CD8-positive, alpha-beta memory T cell (primary cell): ENCODE data around the gene CRY1. TPM values are rescaled to one million over a fixed set of nuclear protein-coding genes. Genes with fewer than 3 reads are reported as not detected.
"Not testable (repeated sequence)": the region's sequence is repeated elsewhere in the genome, so short reads cannot be mapped to it uniquely, and the experiment has no call there.

Experiments
- CTCF ChIA-PET: fragments of 350-600 bp; sonication (Branson Sonifier 250); formaldehyde crosslinking; loops from one replicate; lab custom pipeline; 2021; ENCODE audit warnings: antibody characterized with exemption; lab: Charles Lee
- POLR2A ChIA-PET: fragments of 350-600 bp; sonication (Branson Sonifier 250); formaldehyde crosslinking; loops from one replicate; lab custom pipeline; 2021; ENCODE audit warnings: antibody characterized with exemption; lab: Charles Lee
- DNase-seq, 5 donors: peaks; one replicate each; pipeline versions ENCODE4 v3.0.0 to v3.0.0-alpha.2; 2020 to 2022; ENCODE audit warnings: mixed read lengths in 1 of 5
- H3K27ac ChIP-seq: one replicate; pipeline ENCODE4 v1.7.0; 2013; ENCODE audit warnings: low read depth, mild to moderate bottlenecking, low read length, moderate library complexity
- H3K27me3 ChIP-seq: 2 replicates; pipeline ENCODE4 v1.7.0; 2013; ENCODE audit warnings: low read length, mild to moderate bottlenecking; ENCODE audit not compliant: insufficient read depth, poor library complexity, severe bottlenecking
- H3K36me3 ChIP-seq: 2 replicates; pipeline ENCODE4 v1.7.0; 2013; ENCODE audit warnings: mild to moderate bottlenecking, low read length, moderate library complexity; ENCODE audit not compliant: insufficient read depth
- H3K4me1 ChIP-seq: 2 replicates; pipeline ENCODE4 v1.7.0; 2013; ENCODE audit warnings: mild to moderate bottlenecking, low read length, moderate library complexity; ENCODE audit not compliant: insufficient read depth
- H3K4me3 ChIP-seq: 2 replicates; pipeline ENCODE4 v1.7.0; 2013; ENCODE audit warnings: mild to moderate bottlenecking, low read length
- H3K9me3 ChIP-seq: 2 replicates; pipeline ENCODE4 v1.7.0; 2013; ENCODE audit warnings: mild to moderate bottlenecking, low read length
- H3K27ac Mint-ChIP-seq, 8 donors: one replicate each; pipeline ENCODE4 v1.8.0; 2020 to 2021; ENCODE audit warnings: mixed read lengths in 8 of 8, mild to moderate bottlenecking in 6 of 8, inconsistent platforms in 3 of 8, moderate library complexity in 3 of 8
- H3K27me3 Mint-ChIP-seq, 2 donors: one replicate each; pipeline ENCODE4 v1.8.0; 2020 to 2021; ENCODE audit warnings: mixed read lengths in 2 of 2, mild to moderate bottlenecking in 1 of 2, moderate library complexity in 1 of 2
- H3K36me3 Mint-ChIP-seq, 3 donors: one replicate each; pipeline ENCODE4 v1.8.0; 2020 to 2021; ENCODE audit warnings: mixed read lengths in 3 of 3, inconsistent platforms in 1 of 3, mild to moderate bottlenecking in 1 of 3
- H3K4me1 Mint-ChIP-seq, 3 donors: one replicate each; pipeline ENCODE4 v1.8.0; 2020 to 2021; ENCODE audit warnings: mixed read lengths in 3 of 3, inconsistent platforms in 1 of 3, mild to moderate bottlenecking in 1 of 3
- H3K4me3 Mint-ChIP-seq, 7 donors: one replicate each; pipeline ENCODE4 v1.8.0; 2020 to 2021; ENCODE audit warnings: mixed read lengths in 7 of 7, mild to moderate bottlenecking in 6 of 7, moderate library complexity in 4 of 7, inconsistent platforms in 2 of 7
- H3K9me3 Mint-ChIP-seq, 5 donors: one replicate each; pipeline ENCODE4 v1.8.0; 2020 to 2022; ENCODE audit warnings: mixed read lengths in 5 of 5, mild to moderate bottlenecking in 3 of 5, moderate library complexity in 2 of 5, inconsistent platforms in 1 of 5
- polyA plus RNA-seq: library from polyadenylated mRNA; unstranded; fragments of 300-500 nt; fragmentation: Illumina TruSeq; gene quantifications from one replicate; pipeline ENCODE4 v1.2.3, GENCODE V29; 2021
- total RNA-seq, 2 experiments: library from RNA; stranded (reverse); gene quantifications; one replicate each; pipeline ENCODE4 v1.2.3, GENCODE V29; 2021

The CRY1 gene
- total and polyA plus RNA-seq, 3 experiments from 2014 or later, result 29.0 to 38.8 (median 36.6) TPM

DNA sequence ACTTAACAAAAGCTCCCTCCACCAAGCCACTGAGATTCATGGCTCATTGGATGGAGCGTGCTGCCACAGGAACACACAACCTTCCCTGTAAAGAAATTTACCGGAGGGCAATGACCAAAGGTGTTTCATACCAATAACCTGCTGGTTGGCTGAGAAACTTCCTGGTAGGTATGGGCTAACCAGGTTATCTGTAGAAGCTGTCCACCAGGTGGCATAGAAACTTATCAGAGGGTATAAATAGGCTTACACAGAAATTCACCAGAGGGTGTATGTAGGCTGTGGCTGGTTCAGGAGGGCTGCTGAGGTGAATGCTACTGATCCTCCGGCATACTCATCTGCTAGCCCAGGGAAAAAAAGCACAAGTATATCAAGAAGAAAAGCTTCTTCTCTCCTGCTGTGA is 79.3 kb downstream of the CRY1 start:
- Mint-ChIP-seq H3K36me3 (peaks cover 6 to 30% (median 15%) of the 10 kb centered on the region in 3 donors), H3K9me3 (no peaks in the 10 kb centered on the region), H3K27ac (peak overlapping the region in 1 of 8 donors; percentile 73), H3K4me1 (peaks cover 0 to 4% (median 2%) of the 10 kb centered on the region in 3 donors), H3K4me3 (no peak overlapping the region), H3K27me3 (no peaks in the 10 kb centered on the region)
- H3K4me3 ChIP-seq, result no peak overlapping the region
- ChIA-PET CTCF (interaction anchor here (0.8 to 2.0 kb wide), 11 partner anchors 9 to 91 kb away, joined by 3 to 19 read pairs (median 4); partner anchors contain the start of genes CRY1 and TMEM263), POLR2A (interaction anchor here (0.7 to 1.3 kb wide), 2 partner anchors 13 to 79 kb away, joined by 3 read pairs; partner anchors contain the start of gene CRY1)
- no peak overlapping the region for H3K27ac ChIP-seq
- DNase-seq, result peak in 4 of 5 donors; percentile 3 to 51 (median 22)
- no peaks in the 10 kb centered on the region for H3K4me1 ChIP-seq
- no peaks in the 10 kb centered on the region for H3K9me3 ChIP-seq
- no peaks in the 10 kb centered on the region for H3K27me3 ChIP-seq
- no peaks in the 10 kb centered on the region for H3K36me3 ChIP-seq

DNA sequence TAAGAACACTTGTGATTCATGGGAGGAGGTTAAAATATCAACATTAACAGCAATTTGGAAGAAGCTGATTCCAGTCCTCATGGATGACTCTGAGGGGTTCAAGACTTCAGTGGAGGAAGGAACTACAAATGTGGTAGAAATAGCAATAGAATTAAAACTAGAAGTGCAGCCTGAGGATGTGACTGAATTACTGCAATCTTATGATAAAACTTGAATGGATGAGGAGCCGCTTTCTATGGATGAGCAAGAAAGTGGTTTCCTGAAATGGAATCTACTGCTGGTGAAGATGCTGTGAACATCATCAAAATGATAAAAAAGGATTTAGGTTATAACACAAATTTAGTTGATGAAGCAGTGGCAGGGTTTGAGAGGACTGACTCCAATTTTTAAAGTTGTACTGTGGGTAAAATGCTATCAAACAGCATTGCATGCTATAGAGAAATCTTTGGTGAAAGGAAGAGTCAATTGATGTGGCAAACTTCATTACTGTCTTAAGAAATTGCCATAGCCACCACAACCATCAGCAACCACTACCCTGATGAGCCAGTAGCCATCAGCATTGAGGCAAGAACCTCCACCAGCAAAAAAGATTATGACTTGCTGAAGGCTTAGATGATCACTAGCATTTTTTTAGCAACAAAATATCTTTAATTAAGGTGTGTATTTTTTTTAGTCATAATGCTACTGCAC is 80.5 kb downstream of the CRY1 start:
- no peaks in the 10 kb centered on the region for H3K27me3 ChIP-seq
- no peak overlapping the region for H3K4me3 ChIP-seq
- no peaks in the 10 kb centered on the region for H3K9me3 ChIP-seq
- no peaks in the 10 kb centered on the region for H3K36me3 ChIP-seq
- H3K27ac Mint-ChIP-seq, result no peak overlapping the region
- no peak for DNase-seq
- H3K27me3 Mint-ChIP-seq, result no peaks in the 10 kb centered on the region
- peaks cover 0 to 4% (median 2%) of the 10 kb centered on the region in 3 donors for H3K4me1 Mint-ChIP-seq
- no peaks in the 10 kb centered on the region for H3K4me1 ChIP-seq
- POLR2A ChIA-PET, result no interaction called here
- CTCF ChIA-PET, result interaction anchor here (0.8 to 2.0 kb wide), 2 partner anchors 12 to 92 kb away, joined by 5 to 19 read pairs; no protein-coding TSS in a partner anchor
- no peaks in the 10 kb centered on the region for H3K9me3 Mint-ChIP-seq
- H3K36me3 Mint-ChIP-seq, result peaks cover 6 to 28% (median 14%) of the 10 kb centered on the region in 3 donors
- H3K4me3 Mint-ChIP-seq, result no peak overlapping the region
- no peak overlapping the region for H3K27ac ChIP-seq

DNA sequence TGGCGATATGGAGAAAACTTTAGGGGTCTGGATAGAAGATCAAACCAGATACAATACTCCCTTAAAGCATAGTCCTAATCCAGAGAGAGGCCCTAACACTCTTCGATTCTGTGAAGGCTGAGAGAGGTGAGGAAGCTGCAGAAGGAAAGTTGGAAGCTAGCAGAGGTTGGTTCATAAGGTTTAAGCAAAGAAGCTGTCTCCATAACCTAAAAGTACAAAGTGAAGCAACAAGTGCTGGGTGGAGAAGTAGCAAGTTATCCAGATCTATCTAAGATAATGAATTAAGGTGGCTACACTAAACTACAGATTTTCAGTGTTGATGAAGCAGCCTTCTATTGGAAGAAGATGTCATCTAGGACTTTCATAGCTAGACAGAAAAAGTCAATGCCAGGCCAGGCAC is 81.8 kb downstream of the CRY1 start:
- H3K9me3 Mint-ChIP-seq, result no peaks in the 10 kb centered on the region
- DNase-seq, result no peak
- Histone ChIP-seq H3K27ac (no peak overlapping the region), H3K4me1 (no peaks in the 10 kb centered on the region), H3K4me3 (no peak overlapping the region), H3K27me3 (no peaks in the 10 kb centered on the region), H3K36me3 (no peaks in the 10 kb centered on the region), H3K9me3 (no peaks in the 10 kb centered on the region)
- CTCF ChIA-PET, result interaction anchor here (0.9 kb wide), 1 partner anchor 41 kb away, joined by 3 read pairs; no protein-coding TSS in a partner anchor
- H3K27ac Mint-ChIP-seq, result no peak overlapping the region
- peaks cover 0 to 4% (median 2%) of the 10 kb centered on the region in 3 donors for H3K4me1 Mint-ChIP-seq
- POLR2A ChIA-PET, result no interaction called here
- no peak overlapping the region for H3K4me3 Mint-ChIP-seq
- no peaks in the 10 kb centered on the region for H3K27me3 Mint-ChIP-seq
- peaks cover 2 to 19% (median 8%) of the 10 kb centered on the region in 3 donors for H3K36me3 Mint-ChIP-seq

DNA sequence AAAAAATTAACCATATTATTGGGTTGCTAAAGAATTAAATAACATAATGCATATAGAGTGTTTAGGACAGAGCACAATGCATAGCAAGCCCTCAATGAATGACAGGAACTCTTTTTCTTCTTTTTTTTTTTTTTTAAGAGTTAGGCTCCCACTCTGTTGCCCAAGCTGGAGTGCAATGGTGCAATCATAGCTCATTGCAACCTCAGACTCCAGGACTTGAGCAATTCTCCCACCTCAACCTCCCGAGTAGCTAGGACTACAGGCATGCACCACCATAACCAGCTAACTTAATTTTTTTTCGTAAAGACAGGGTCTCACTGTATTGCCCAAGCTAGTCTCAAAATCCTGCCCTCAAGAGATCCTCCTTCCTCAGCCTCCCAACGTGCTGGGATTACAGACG is 85.9 kb downstream of the CRY1 start:
- Histone ChIP-seq H3K4me3 (no peak overlapping the region), H3K27me3 (no peaks in the 10 kb centered on the region), H3K9me3 (no peaks in the 10 kb centered on the region), H3K27ac (no peak overlapping the region), H3K36me3 (no peaks in the 10 kb centered on the region), H3K4me1 (no peaks in the 10 kb centered on the region)
- no peak for DNase-seq
- H3K4me1 Mint-ChIP-seq, result no peaks in the 10 kb centered on the region
- ChIA-PET POLR2A (no interaction called here), CTCF (interaction anchor here (1.1 to 1.2 kb wide), 2 partner anchors 13 to 19 kb away, joined by 3 read pairs; no protein-coding TSS in a partner anchor)
- H3K27ac Mint-ChIP-seq, result no peak overlapping the region
- H3K27me3 Mint-ChIP-seq, result no peaks in the 10 kb centered on the region
- no peak overlapping the region for H3K4me3 Mint-ChIP-seq
- peaks cover 0 to 19% (median 11%) of the 10 kb centered on the region in 3 donors for H3K36me3 Mint-ChIP-seq
- H3K9me3 Mint-ChIP-seq, result no peaks in the 10 kb centered on the region

GRCh38 chr12:107002665-107003064 is 90.7 kb downstream of the CRY1 start:
- H3K4me1 ChIP-seq, H3K4me3 Mint-ChIP-seq, H3K9me3 ChIP-seq, H3K4me1 Mint-ChIP-seq, H3K36me3 ChIP-seq, H3K27ac ChIP-seq, POLR2A ChIA-PET, H3K9me3 Mint-ChIP-seq, CTCF ChIA-PET, H3K27me3 ChIP-seq, H3K27me3 Mint-ChIP-seq, DNase-seq, H3K4me3 ChIP-seq: not testable (repeated sequence)
- Mint-ChIP-seq H3K27ac (peak overlapping the region in 1 of 8 donors; percentile 50), H3K36me3 (peaks cover 5 to 44% (median 16%) of the 10 kb centered on the region in 3 donors)

GRCh38 chr12:106999446-106999845 is 93.9 kb downstream of the CRY1 start:
- Histone ChIP-seq H3K9me3 (no peaks in the 10 kb centered on the region), H3K4me1 (no peaks in the 10 kb centered on the region)
- no peak for DNase-seq

DNA sequence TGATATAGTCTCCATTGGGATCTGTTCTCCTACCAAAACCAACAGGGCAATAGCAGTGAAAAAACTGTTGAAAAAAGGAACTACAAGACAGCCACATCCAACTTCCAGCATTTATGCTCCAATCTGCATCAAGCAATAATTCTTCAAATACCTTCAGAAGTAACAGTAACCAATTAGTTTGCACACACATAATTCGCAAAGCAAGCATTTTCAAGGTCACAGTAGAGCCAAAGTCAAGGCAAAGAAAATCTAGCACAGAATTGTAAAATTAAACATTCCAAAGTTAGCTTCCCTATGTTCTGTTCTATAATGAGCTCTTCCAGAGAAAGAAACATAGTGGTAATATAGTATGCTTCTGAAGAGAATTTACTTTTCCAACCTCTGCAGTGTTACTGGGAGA is 95.4 kb downstream of the CRY1 start:
- Histone ChIP-seq H3K27me3 (no peaks in the 10 kb centered on the region), H3K9me3 (no peaks in the 10 kb centered on the region), H3K36me3 (peaks cover 10% of the 10 kb centered on the region), H3K4me3 (no peak overlapping the region), H3K4me1 (no peaks in the 10 kb centered on the region), H3K27ac (no peak overlapping the region)
- Mint-ChIP-seq H3K4me3 (no peak overlapping the region), H3K36me3 (peaks cover 19 to 69% (median 25%) of the 10 kb centered on the region in 3 donors), H3K27ac (no peak overlapping the region), H3K4me1 (no peaks in the 10 kb centered on the region), H3K9me3 (peaks cover 0 to 3% (median 0%) of the 10 kb centered on the region in 5 donors), H3K27me3 (no peaks in the 10 kb centered on the region)
- CTCF ChIA-PET, result interaction anchor here (1.4 kb wide), 1 partner anchor 17 kb away, joined by 4 read pairs; no protein-coding TSS in a partner anchor
- no peak for DNase-seq
- POLR2A ChIA-PET, result interaction anchor here (1.0 kb wide), 1 partner anchor 96 kb away, joined by 3 read pairs; no protein-coding TSS in a partner anchor

More at GRCh38 chr12:106999446-106999845, 93.9 kb downstream of the CRY1 start:
- Histone ChIP-seq H3K27me3 (no peaks in the 10 kb centered on the region), H3K4me3 (no peak overlapping the region), H3K36me3 (peaks cover 10% of the 10 kb centered on the region), H3K27ac (no peak overlapping the region)
- POLR2A ChIA-PET, result interaction anchor here (0.7 kb wide), 1 partner anchor 293 kb away, joined by 3 read pairs; no protein-coding TSS in a partner anchor
- CTCF ChIA-PET, result no interaction called here
- no peaks in the 10 kb centered on the region for H3K27me3 Mint-ChIP-seq
- H3K4me1 Mint-ChIP-seq, result no peaks in the 10 kb centered on the region
- peaks cover 0 to 3% (median 0%) of the 10 kb centered on the region in 5 donors for H3K9me3 Mint-ChIP-seq
- H3K27ac Mint-ChIP-seq, result no peak overlapping the region
- H3K4me3 Mint-ChIP-seq, result no peak overlapping the region
- H3K36me3 Mint-ChIP-seq, result peaks cover 19 to 68% (median 26%) of the 10 kb centered on the region in 3 donors

DNA sequence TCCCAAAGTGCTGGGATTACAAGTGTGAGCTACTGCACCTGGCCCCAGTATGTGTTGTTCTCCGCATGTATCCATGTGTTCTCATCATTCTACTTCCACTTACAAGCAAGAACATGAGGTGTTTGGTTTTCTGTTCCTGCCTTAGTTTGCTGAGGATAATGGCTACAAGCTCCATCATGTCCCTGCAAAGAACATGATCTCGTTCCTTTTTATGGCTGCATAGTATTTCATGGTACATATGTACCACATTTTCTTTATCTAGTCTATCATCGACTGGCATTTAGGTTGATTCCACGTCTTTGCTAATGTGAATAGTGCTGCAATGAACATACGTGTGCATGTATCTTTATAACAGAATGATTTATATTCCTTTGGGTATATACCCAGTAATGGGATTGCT is 97.2 kb downstream of the CRY1 start:
- H3K9me3 ChIP-seq, H3K27me3 Mint-ChIP-seq, CTCF ChIA-PET, H3K9me3 Mint-ChIP-seq, POLR2A ChIA-PET, H3K4me1 Mint-ChIP-seq, DNase-seq, H3K4me3 Mint-ChIP-seq, H3K27me3 ChIP-seq, H3K4me3 ChIP-seq, H3K4me1 ChIP-seq, H3K27ac ChIP-seq: not testable (repeated sequence)
- Mint-ChIP-seq H3K36me3 (peaks cover 15 to 58% (median 21%) of the 10 kb centered on the region in 3 donors), H3K27ac (peak overlapping the region in 1 of 8 donors; percentile 45)
- peaks cover 10% of the 10 kb centered on the region for H3K36me3 ChIP-seq
